HUDEP-2 (cell line): ENCODE results near the gene RPUSD2.
A peak's percentile ranks its signal among the peaks of the same experiment; 100 is the strongest.
"Not testable (repeated sequence)": the region's sequence is repeated elsewhere in the genome, so short reads cannot be mapped to it uniquely, and the experiment has no call there.

ENCODE experiments used
- DNase-seq, 76 experiments: peaks; one replicate each; lab custom pipeline; 2025; ENCODE audit not compliant: unreplicated experiment in 76 of 76; lab: John Stamatoyannopoulos, UW

RPUSD2 gene

DNA sequence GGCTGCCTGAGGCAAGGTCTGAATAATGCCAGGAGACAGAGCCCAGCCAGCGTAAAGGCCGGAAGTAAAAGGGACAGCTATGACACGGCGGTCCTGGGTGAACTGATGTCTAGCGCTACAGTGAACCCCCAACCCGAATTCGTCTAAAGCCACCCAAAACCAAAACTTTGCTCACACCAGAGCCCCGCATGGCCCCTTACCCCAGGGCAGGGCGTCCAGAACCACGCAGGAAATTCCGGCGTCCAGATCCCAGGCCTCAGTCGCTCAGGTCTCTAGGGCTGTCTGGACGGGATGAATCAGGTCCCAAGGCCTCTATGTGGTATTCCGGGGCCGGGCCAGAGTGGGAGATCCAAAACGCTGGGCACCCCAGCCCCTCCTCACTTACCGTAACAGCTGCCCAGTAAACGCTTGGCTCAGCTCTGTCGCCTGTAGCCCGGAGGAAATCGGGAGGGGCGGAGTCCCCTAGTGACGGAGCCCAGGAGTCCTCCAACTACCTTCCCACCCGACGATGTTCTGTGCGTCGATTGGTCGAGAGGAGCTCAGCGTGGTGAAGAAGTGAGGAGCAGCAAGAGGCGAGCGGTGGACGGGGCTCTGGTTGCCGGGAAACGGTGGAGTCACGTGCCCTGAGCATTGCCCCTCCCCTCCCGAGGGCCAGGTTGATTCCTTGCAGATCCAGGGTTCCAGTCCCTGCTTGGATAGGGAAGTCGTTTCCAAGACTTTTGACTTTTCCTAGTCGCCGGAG, 4.3 kb upstream of the RPUSD2 start, which contains the start of gene CCDC32:
Gene CCDC32, minus strand, starts transcription at position 452 of the 742 bp plus-strand sequence. CDS start 2,027 bp downstream, outside the sequence.
- peak in 75 of 76 experiments; percentile 53 to 98 (median 95) for DNase-seq

DNA sequence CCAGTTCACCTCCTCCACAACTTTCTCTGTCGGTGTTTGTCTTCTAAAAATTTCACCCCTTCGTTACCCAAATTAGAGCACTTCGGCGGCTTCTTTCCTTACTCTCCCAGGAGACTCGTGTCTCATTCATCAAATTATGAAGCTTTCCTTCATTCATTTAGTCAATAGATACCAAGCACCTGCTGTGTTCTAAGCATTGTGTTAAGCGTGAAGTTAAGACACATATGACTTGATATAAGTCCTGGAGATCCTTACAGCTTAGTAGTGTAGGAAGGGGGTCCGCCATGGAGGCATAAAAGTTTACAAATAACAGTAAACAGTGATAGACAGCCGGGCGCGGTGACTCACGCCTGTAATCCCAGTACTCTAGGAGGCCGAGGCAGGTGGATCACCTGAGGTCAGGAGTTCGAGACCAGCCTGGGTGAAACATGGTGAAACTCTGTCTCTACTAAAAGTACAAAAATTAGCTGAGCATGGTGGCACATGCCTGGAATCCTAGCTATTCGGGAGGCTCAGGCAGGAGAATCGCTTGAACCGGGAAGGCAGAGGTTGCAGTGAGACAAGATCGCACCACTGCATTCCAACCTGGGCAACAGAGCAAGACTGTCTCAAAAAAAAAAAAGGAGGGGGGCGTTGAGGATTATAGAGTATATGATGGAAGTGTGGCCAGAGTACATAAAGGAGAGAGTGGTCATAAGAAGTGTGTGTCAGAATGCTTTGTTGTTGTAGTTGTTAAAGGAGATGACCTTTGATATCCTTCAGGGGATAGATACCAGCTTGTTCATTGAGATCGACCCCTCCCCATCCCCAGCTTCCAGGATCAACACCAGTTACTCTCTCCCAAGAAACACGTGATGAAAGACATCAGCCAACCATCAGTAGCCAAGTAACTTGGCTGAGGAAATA, 3.5 kb upstream of the RPUSD2 start:
- no peak for DNase-seq

DNA sequence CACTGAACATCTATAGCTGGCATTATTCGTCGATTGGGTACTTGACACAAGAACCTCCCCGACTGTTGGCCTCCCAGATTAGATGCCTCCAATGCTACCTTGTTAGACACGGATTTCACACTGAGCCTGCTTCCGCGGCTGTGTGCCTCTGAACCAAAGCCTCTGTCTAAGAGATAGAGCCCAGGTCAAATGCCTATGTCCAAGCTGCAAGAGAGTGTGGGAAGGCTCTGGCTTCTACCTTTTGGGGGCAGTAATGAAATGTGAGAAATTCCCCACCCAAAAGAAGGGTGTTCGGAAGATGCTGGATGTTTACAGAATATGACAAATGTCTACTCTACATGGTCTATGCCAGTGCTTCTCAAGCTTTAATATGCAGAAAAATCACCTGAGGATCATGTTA, 2.0 kb upstream of the RPUSD2 start:
- DNase-seq, result peak in 12 of 76 experiments; percentile 3 to 37 (median 12)

DNA sequence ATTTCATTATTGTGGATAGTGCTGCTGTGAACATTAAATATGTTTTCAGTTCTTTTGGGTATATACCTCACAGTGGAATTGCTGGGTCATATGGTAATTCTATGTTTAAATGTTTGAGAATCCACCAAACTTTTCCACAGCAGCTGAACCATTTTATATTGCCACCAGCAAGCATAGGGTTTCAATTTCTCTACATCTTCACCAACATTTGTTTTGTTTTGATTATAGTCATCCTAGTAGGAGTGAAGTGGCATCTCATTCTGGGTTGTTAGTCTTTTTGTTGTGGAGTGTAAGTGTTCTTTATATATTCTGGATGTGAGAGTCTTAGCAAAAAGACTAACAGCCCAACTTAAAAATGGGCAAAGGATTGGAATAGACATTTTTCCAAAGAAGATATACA, 6.0 kb downstream of the RPUSD2 start:
- no peak for DNase-seq

GRCh38 chr15:40576914-40577313, 7.8 kb downstream of the RPUSD2 start:
- not testable (repeated sequence) for DNase-seq

DNA sequence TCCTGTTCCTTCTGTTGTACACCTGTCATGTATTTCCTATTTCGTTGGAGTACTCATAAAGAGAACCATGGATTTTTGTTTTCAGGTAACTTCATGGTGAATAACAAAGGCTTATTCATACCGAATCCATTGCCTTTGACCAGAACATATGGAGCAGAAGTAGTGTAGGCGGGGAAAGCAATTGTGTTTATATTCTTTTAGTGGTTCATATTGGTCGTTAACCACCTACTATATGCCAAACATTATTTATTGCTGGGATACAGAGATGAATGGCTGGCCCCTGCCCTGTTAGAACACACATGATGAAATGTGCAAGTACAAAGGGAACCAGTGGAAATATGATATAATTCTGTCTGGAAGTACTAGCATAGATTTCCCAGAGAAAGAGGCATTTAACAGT, 9.8 kb downstream of the RPUSD2 start:
- no peak for DNase-seq

DNA sequence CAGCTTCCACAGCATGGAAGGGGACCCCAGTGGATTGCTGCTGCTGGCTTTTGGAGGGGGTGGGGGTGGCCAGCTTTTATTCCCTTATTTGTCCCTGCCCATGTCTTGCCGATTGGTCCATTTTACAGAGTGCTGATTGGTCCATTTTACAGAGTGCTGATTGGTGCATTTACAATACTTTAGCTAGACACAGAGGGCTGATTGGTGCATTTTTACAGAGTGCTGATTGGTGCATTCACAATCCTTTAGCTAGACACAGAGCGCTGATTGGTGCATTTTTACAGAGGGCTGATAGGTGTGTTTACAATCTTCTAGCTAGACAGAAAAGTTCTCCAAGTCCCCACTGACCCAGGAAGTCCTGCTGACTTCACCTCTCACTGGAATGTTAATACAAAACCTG, 12.7 kb downstream of the RPUSD2 start:
- DNase-seq, result not testable (repeated sequence)

DNA sequence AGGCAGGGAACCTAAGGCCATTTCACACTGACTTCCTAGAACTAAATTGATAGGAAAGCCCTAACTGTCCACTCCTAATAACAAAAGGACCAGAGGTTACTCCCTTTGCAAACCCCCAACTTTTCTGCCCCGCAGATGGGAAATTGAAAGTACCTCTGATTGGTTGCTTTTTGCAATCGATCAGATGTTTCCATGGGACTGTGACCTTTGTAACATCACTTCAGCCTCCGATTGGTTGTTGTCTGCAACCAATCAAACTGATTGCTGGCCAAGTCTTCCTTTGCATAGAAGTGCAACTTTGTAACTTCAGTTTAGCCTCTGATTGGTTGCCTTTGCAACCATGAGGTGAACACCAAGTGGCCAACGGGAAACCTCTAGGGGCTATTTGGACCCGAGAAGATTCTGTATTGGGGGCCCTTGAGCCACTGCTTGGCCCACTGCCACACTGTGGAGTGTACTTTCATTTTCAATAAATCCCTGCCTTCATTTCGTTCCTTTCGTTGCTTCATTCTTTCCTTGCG, 13.7 kb downstream of the RPUSD2 start:
- peak in 1 of 76 experiments; percentile 4 for DNase-seq

DNA sequence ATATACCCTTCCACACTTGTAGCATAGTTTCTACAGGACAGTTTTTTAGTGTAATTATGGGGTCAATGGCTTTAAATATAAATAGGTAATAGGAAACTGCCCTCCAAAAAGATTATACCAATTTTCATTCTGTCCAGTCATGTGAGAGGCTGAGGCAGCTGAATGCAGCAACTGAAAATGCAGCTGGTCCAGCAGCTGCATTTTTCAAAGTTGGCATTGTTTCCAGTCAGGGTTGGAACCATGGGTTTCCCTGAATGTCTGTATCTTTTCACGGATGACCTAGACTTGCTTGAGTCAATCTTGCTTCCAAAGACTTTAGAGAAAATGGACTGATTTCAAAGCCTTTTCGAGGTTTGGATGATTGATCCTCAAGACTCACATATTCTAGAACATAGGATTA, 15.1 kb downstream of the RPUSD2 start:
- DNase-seq, result no peak

DNA sequence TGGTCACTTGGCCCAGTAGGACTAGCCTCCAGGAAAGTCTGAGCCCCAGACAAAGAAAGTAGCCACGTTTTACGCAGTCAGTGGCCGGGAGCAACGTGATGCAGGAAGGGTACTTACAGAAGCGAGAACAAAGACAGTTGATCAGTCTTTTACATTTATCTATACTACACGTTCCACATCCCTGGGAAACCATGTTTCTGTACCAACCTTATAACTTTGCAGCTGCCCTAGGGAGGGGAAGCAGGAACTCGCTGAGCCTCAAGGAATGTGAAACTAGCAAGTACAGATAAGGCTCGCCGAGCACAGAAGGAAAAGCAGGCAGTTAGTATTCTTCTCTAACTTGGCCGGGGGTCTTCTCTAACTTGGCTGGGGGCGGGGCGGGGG, 21.6 kb downstream of the RPUSD2 start:
- DNase-seq, result no peak

GRCh38 chr15:40591389-40591788, 22.3 kb downstream of the RPUSD2 start:
- no peak for DNase-seq

DNA sequence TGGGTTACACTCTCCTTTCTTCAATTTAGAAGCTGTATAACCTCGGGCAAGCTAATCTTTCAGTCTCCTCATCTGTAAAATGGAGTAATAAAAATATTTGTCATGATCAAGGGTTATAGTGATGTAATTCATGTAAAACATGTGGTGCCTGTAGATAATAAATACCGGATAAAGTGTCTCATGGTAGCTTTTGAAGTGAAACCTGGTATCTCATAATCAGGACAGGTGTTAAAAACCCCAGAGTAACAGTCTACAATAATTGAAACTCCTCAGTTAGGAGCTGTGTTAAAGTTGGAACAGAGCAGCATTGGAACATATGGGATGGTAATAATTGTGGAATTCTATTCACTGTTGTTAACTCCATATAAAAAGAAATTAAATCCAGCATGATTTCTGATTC, 24.1 kb downstream of the RPUSD2 start:
- no peak for DNase-seq

- peak; percentile 40 to 99 (median 87) for DNase-seq
Measured at GRCh38 chr15:40593588-40594428, 24.7 kb downstream of the RPUSD2 start, which contains the start of gene KNL1. Gene KNL1 (plus strand): TSS chr15:40594249. CDS start chr15:40602932, 8,683 bp downstream.

DNA sequence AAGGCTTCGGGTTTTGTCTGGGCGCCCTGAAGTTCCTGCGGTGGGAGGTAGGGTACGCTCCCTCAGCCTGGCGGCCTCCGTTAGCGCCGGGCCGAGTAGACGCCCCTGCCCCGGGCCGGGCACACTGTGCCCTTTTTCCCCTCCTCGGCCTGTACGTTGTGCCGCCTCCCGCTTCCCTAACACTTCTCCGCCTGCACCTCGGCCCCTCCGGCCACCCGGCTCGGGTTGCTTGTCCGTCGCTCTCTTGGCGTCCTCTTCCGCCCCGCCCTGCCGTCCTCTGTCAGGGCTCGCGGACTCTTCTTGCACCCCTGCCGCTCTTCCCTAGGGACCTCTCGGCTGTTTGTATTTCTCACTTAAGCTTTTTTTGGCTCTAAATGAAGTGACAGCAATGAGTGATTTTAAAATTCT, 25.3 kb downstream of the RPUSD2 start:
- peak in 56 of 76 experiments; percentile 4 to 83 (median 44) for DNase-seq

DNA sequence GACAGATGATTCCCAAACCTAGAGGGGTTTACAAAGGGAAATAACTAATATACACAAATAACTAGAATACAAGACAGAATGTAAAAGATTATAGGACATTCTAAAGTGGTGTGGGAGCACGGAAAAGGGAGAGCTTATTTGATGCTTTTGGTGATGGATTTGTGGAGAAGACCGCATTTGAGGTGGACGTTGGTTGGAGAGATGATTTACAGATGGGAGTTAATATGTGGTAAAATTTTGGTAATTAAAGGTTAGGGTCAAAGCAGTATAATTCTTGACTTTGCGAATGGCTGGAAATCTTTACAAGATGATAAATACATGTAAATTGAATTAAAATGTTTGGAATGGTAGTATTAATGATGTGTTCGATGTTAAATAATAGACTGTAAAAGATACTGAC, 26.1 kb downstream of the RPUSD2 start:
- no peak for DNase-seq

- no peak for DNase-seq
Measured at GRCh38 chr15:40595773-40596172, 26.7 kb downstream of the RPUSD2 start.

GRCh38 chr15:40597024-40597423, 27.9 kb downstream of the RPUSD2 start:
- DNase-seq, result no peak

DNA sequence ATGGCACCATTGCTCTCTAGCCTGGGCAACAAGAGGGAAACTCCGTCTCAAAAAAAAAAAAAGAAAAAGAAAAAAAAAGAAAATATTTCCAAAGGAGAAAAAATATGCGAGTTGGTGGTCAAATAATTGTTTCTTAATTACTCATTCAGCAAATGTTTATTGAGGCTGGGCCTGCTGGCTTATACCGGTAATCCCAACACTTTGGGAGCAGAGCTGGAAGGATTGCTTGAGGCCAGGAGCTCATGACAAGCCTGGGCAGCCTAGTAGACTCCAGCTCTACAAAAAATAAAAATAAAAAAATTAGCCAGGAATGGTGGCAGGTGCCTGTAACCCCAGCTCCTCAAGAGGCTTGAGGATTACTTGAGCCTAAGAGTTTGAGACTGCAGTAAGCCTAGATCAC, 29.0 kb downstream of the RPUSD2 start:
- DNase-seq, result no peak

- DNase-seq, result no peak
Measured at GRCh38 chr15:40598672-40599071, 29.6 kb downstream of the RPUSD2 start.

DNA sequence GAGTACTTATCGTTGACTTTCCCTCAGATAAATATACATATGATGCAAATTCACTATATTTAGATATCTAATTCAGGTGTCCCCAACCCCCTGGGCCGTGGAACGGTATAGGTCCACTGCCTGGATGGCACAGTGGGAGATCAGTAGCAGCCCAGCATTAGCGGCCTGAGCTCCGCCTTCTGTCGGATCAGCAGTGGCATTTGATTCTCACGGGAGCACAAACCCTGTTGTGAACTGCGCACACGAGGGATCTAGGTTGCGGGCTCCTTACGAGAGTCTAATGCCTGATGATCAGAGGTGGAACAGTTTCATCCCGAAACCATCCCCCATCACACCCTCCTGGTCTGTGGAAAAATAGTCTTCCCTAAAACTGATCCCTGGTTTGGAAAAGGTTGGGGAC, 31.9 kb downstream of the RPUSD2 start:
- no peak for DNase-seq
